ENCODE measurements around the gene BRWD1.
A peak's percentile ranks its signal among the peaks of the same experiment; 100 is the strongest.

Gene BRWD1

GRCh38 chr21:39313571-39314142 is at the start of gene BRWD1:
TSS of gene BRWD1 (minus strand) at chr21:39313632. CDS start at chr21:39313491, 141 bp downstream.
- DNase-seq (ENCODE audit: low read depth): peak; percentile 39

- no peak for DNase-seq (ENCODE audit: low read depth)
Measured at GRCh38 chr21:39362733-39363132, 49.3 kb upstream of the BRWD1 start.

- DNase-seq (ENCODE audit: low read depth): no peak
Measured at GRCh38 chr21:39359382-39359781, 46.0 kb upstream of the BRWD1 start.

- DNase-seq (ENCODE audit: low read depth): no peak
Measured at GRCh38 chr21:39353295-39353694, 39.9 kb upstream of the BRWD1 start.

GRCh38 chr21:39350094-39351005 is 36.9 kb upstream of the BRWD1 start:
- no peak for DNase-seq (ENCODE audit: low read depth)

GRCh38 chr21:39349211-39350093 is 36.0 kb upstream of the BRWD1 start:
- peak; percentile 64 for DNase-seq (ENCODE audit: low read depth)

- no peak for DNase-seq (ENCODE audit: low read depth)
Measured at GRCh38 chr21:39348355-39349210, 35.2 kb upstream of the BRWD1 start, which contains the start of gene HMGN1. TSS of gene HMGN1 (minus strand) at chr21:39349088. CDS start at chr21:39348917, 171 bp downstream.

GRCh38 chr21:39348040-39348354 is 34.6 kb upstream of the BRWD1 start:
- DNase-seq (ENCODE audit: low read depth): no peak

GRCh38 chr21:39347537-39347936 is 34.1 kb upstream of the BRWD1 start:
- no peak for DNase-seq (ENCODE audit: low read depth)

GRCh38 chr21:39346671-39347331 is 33.4 kb upstream of the BRWD1 start:
- DNase-seq (ENCODE audit: low read depth): no peak

GRCh38 chr21:39346206-39346605 is 32.8 kb upstream of the BRWD1 start:
- DNase-seq (ENCODE audit: low read depth): no peak

GRCh38 chr21:39345440-39345839 is 32.0 kb upstream of the BRWD1 start:
- DNase-seq (ENCODE audit: low read depth): no peak

GRCh38 chr21:39344848-39345247 is 31.4 kb upstream of the BRWD1 start:
- DNase-seq (ENCODE audit: low read depth): no peak

- DNase-seq (ENCODE audit: low read depth): no peak
Measured at GRCh38 chr21:39341249-39341923, 28.0 kb upstream of the BRWD1 start.

- no peak for DNase-seq (ENCODE audit: low read depth)
Measured at GRCh38 chr21:39340687-39341086, 27.3 kb upstream of the BRWD1 start.

GRCh38 chr21:39339231-39339630 is 25.8 kb upstream of the BRWD1 start:
- no peak for DNase-seq (ENCODE audit: low read depth)

- no peak for DNase-seq (ENCODE audit: low read depth)
Measured at GRCh38 chr21:39336457-39337008, 23.1 kb upstream of the BRWD1 start.

GRCh38 chr21:39334611-39335010 is 21.2 kb upstream of the BRWD1 start:
- DNase-seq (ENCODE audit: low read depth): no peak

- no peak for DNase-seq (ENCODE audit: low read depth)
Measured at GRCh38 chr21:39332175-39332574, 18.7 kb upstream of the BRWD1 start.

GRCh38 chr21:39330001-39330400 is 16.6 kb upstream of the BRWD1 start:
- no peak for DNase-seq (ENCODE audit: low read depth)

Data from GM04503 (cell line).